ENCODE results near the gene KPNA1. TPM values are rescaled to one million over a fixed set of nuclear protein-coding genes. Genes with fewer than 3 reads are reported as not detected.

Gene KPNA1
- 10 to 100 TPM; 27.1 to 62.7 (median 43.9) TPM for total RNA-seq

DNA sequence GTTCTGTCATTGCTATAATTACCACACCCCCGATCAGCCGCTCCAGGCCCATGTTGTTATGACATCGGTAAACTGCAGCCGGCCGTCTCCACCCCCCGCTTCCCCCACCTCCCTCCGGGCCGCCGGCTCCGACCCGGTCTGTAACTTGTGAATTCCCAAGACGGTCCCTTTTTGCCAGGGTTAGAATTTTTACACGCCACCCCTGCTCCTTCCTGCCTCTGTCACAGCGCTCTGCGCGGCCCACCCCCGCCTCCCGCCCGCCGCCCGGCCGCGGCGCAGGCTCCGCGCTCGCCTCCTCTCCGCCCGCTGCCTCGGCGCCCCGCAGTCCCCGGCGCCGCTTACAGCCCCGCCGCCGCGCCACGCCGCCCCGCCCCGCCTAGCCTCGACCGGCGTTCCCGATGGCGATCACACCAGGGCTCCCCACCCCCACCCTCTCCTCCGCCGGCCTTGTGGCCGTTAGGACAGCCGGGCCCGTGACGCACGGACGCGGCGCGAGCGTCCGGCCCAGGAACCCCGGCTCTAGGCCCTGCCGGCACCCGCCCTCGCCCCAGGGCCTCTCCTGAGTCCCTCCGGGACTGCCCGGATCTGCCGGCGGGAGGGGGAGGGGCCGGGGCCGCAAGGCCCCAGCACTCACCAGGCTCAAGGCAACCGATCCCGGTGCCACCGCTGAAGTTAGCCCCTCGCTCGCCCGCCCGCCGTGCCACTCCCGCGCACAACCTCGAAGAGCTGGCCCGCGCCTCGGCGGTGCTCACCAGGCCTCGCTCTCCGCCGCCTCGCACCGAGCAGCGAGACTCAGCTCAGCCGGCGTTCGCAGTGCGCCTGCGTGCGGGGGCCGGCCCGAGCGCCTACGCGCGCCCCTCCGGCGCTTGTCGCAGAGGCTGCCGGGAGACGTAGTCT, at the start of gene KPNA1:
KPNA1 (minus strand) TSS at position 817 of the 897 bp plus-strand sequence. CDS start 18,374 bp downstream, outside the sequence.
- H3K4me1 ChIP-seq = peaks cover 0 to 21% (median 3%) of the 10 kb centered on the region in 4 donors
- no peaks in the 10 kb centered on the region for H3K9me3 ChIP-seq
- no peaks in the 10 kb centered on the region for H3K27me3 ChIP-seq
- H3K4me3 ChIP-seq = peak within 1 kb of the TSS; percentile 59 to 97 (median 82)
- H3K27ac ChIP-seq = peak within 1 kb of the TSS; percentile 90 to 99 (median 96)
- DNase-seq = peak; percentile 81 to 93 (median 90)
- H3K36me3 ChIP-seq = no peaks in the 10 kb centered on the region
- peak; percentile 89 to 94 for TF ChIP-seq POLR2A (IDR thresholded peaks at IDR 0.05)
- TF ChIP-seq, protein P1, sequence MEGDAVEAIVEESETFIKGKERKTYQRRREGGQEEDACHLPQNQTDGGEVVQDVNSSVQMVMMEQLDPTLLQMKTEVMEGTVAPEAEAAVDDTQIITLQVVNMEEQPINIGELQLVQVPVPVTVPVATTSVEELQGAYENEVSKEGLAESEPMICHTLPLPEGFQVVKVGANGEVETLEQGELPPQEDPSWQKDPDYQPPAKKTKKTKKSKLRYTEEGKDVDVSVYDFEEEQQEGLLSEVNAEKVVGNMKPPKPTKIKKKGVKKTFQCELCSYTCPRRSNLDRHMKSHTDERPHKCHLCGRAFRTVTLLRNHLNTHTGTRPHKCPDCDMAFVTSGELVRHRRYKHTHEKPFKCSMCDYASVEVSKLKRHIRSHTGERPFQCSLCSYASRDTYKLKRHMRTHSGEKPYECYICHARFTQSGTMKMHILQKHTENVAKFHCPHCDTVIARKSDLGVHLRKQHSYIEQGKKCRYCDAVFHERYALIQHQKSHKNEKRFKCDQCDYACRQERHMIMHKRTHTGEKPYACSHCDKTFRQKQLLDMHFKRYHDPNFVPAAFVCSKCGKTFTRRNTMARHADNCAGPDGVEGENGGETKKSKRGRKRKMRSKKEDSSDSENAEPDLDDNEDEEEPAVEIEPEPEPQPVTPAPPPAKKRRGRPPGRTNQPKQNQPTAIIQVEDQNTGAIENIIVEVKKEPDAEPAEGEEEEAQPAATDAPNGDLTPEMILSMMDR (IDR thresholded peaks at IDR 0.05) = peak in 1 of 6 experiments; percentile 7

DNA sequence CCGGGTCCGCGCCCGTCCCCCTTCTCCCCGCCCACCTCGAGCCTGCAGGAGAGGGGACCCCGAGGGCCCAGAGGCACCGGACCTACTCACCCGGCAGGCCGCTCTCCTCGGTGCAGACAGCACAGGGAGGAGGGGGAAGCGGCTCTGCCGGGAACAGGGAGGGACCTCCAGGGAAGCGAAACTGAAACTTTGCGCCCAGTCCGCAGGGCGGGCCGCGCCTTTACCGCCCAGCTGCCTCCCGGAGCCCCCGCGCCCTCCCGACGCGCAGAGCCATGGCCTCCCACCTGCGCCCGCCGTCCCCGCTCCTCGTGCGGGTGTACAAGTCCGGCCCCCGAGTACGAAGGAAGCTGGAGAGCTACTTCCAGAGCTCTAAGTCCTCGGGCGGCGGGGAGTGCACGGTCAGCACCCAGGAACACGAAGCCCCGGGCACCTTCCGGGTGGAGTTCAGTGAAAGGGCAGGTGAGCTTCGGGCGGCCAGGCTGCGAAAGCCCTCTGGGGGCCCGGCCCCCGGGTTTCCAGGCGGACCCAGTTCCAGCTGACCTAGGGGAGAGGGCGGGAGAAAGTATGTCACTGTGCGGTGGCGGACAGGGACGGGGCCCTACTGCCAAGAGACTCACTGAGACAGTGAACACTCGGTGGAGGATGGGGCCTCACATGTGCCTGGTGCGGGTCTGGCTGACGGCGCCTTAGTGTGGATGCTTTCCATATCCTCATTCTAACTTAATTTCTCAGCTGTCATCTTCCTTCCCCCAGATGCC, 49.6 kb upstream of the KPNA1 start, which contains the start of the genes DTX3L and PARP9:
DTX3L (plus strand) TSS at position 184 of the 758 bp plus-strand sequence; CDS start at position 273, 89 bp downstream.
PARP9 (minus strand) TSS at position 146 of the 758 bp plus-strand sequence. CDS start 4,680 bp downstream, outside the sequence.
- Histone ChIP-seq H3K4me3 (peak within 1 kb of the TSS; percentile 67 to 96 (median 74)), H3K9me3 (no peaks in the 10 kb centered on the region), H3K27ac (peak within 1 kb of the TSS; percentile 93 to 97 (median 94)), H3K36me3 (peaks cover 0 to 28% (median 0%) of the 10 kb centered on the region in 3 donors), H3K27me3 (no peaks in the 10 kb centered on the region), H3K4me1 (peaks cover 0 to 29% (median 5%) of the 10 kb centered on the region in 4 donors)
- TF ChIP-seq, protein P1 (IDR thresholded peaks at IDR 0.05) = peak in 2 of 6 experiments; percentile 3 to 9
- TF ChIP-seq POLR2A (IDR thresholded peaks at IDR 0.05) = peak; percentile 80 to 81
- DNase-seq = peak; percentile 75 to 93 (median 91)

DNA sequence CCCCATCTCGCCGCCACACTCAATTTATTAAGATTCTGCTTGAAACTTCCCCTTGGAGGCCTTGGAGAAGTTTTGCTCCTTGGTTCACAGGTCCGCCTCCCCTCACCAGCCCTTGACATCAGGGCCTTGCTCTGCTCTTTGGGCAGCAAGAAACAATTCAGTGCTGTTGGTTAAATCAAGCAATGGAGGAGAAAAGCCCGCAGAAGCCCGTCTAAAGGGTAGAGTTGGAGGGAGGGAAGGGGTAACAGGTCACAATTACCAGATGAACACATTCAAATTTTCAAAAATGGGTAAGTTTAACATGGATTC, 48.9 kb upstream of the KPNA1 start:
- TF ChIP-seq, protein P1 (IDR thresholded peaks at IDR 0.05) = no peak
- no peak for TF ChIP-seq POLR2A (IDR thresholded peaks at IDR 0.05)
- peak overlapping the region; percentile 93 to 97 (median 94) for H3K27ac ChIP-seq
- H3K36me3 ChIP-seq = peaks cover 0 to 32% (median 0%) of the 10 kb centered on the region in 3 donors
- H3K4me3 ChIP-seq = peak overlapping the region; percentile 67 to 96 (median 74)
- peak in 1 of 3 donors; percentile 30 for DNase-seq
- H3K4me1 ChIP-seq = peaks cover 0 to 29% (median 5%) of the 10 kb centered on the region in 4 donors
- no peaks in the 10 kb centered on the region for H3K9me3 ChIP-seq
- no peaks in the 10 kb centered on the region for H3K27me3 ChIP-seq

DNA sequence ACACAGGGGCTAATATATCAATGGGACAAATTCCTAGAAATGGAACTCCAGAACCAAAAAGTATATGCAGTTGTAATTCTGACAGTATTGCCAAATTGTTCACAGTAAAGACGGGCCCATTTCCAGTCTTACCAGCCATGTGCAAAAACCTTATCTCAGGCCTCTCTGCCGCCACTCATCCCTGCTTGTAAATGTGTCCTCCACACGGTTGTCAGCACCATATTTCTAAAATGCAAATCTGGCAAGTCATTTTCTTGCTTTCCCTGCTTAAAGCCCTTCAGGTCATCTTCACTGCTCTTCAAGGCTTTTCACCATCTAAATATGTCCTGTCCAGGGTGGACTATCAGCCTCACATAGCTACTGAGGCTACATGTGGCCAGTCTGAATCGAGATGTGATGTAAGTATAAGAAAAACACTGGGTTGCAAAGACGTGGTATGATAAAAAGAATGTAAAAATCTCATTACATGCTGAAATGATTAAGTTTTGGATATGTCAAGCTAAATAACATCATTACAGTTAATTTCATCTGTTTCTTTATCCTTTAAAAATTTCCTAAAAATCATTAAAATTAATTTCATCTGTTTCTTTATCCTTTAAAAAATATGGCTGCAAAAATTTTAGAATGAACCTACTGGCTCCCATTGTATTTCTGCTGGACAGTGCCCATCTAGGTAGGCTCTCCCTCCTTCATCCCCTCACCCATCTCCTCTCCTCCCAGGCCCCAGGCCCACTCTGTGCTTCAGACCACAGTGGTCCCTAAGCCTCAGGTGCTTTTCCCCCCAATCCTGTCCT, 48.4 kb upstream of the KPNA1 start:
- TF ChIP-seq, protein P1 (IDR thresholded peaks at IDR 0.05) = no peak
- no peak for TF ChIP-seq POLR2A (IDR thresholded peaks at IDR 0.05)
- Histone ChIP-seq H3K4me3 (peak overlapping the region; percentile 67 to 96 (median 74)), H3K4me1 (peaks cover 0 to 29% (median 5%) of the 10 kb centered on the region in 4 donors), H3K27me3 (no peaks in the 10 kb centered on the region), H3K9me3 (no peaks in the 10 kb centered on the region), H3K36me3 (peaks cover 0 to 37% (median 0%) of the 10 kb centered on the region in 3 donors), H3K27ac (peak overlapping the region; percentile 93 to 97 (median 94))
- no peak for DNase-seq
